Left ventricle myocardium inferior (tissue), 1 donor: Measurements from ENCODE around the gene TPD52L1. TPM values are rescaled to one million over a fixed set of nuclear protein-coding genes. Genes with fewer than 3 reads are reported as not detected.

Experiments used
- DNase-seq: peaks from one replicate; pipeline ENCODE4 v3.0.0-alpha.2; 2020
- H3K27ac ChIP-seq: fragments of 200-600 bp; replicated peaks from 2 replicates; pipeline ENCODE4 v1.8.0; 2021
- H3K27me3 ChIP-seq: fragments of 200-600 bp; 2 replicates; pipeline ENCODE4 v1.8.0; 2021; ENCODE audit warnings: low read depth
- H3K36me3 ChIP-seq: fragments of 200-600 bp; 2 replicates; pipeline ENCODE4 v1.8.0; 2021
- H3K4me1 ChIP-seq: fragments of 200-600 bp; 2 replicates; pipeline ENCODE4 v1.8.0; 2021
- H3K4me3 ChIP-seq: fragments of 200-600 bp; 2 replicates; pipeline ENCODE4 v1.8.0; 2021; ENCODE audit warnings: mild to moderate bottlenecking, moderate library complexity
- H3K9me3 ChIP-seq: fragments of 200-600 bp; replicated peaks from 2 replicates; pipeline ENCODE4 v1.8.0; 2021
- CTCF ChIP-seq: fragments of 200-600 bp; IDR thresholded peaks from 2 replicates; pipeline ENCODE4 v1.8.0; 2021; ENCODE audit warnings: antibody characterized with exemption, mild to moderate bottlenecking, borderline replicate concordance
- intact Hi-C: fragments of 100-400 bp; cut with micrococcal nuclease; formaldehyde crosslinking; loops from one replicate; pipeline ENCODE4 v1.11.0; 2022
- total RNA-seq: library from RNA; stranded (reverse); fragmentation: NEBNext Ultra II Directional; extraction: Animal tissue kit (Norgen Biotek cat#: 25700); gene quantifications from one replicate; pipeline ENCODE4 v1.2.1, GENCODE V29; 2021
- donor health status: DM: no; HTN: yes; CAD: no; lungs with severe emphysema.

TPD52L1 gene
- total RNA-seq, 1 donor from 2014 or later: 64.0 TPM

DNA sequence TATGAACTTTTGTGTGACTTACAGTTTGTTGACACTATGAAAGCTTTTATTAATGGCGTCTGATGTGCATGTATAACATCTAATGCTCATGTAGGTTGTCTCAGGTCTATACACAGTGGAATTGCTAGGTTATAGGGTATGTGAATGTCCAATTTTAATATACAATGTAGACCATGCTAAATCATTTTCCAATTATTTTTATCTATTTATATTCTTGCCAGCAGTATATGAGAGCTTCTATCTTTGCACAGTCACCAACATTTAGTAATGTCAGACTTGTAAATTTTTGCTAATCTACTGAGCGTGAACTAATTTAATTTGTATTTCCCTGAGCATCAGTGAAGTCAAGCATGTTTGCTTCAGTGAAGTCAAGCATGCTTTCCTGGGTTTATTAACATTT is 64.4 kb downstream of the TPD52L1 start:
- peaks cover 64% of the 10 kb centered on the region for H3K4me1 ChIP-seq
- H3K9me3 ChIP-seq: no peaks in the 10 kb centered on the region
- no peak for TF ChIP-seq CTCF

GRCh38 chr6:125219361-125219895 is 65.9 kb downstream of the TPD52L1 start:
- no peaks in the 10 kb centered on the region for H3K27me3 ChIP-seq
- no peak for TF ChIP-seq CTCF
- no peaks in the 10 kb centered on the region for H3K36me3 ChIP-seq
- H3K4me1 ChIP-seq: peaks cover 67% of the 10 kb centered on the region
- intact Hi-C loops: no loop called here
- DNase-seq: no peak
- H3K9me3 ChIP-seq: no peaks in the 10 kb centered on the region
- H3K27ac ChIP-seq: peak overlapping the region; percentile 80
- no peak overlapping the region for H3K4me3 ChIP-seq

More for the DNA sequence above, 64.4 kb downstream of the TPD52L1 start:
- H3K4me3 ChIP-seq: no peak overlapping the region
- intact Hi-C loops: no loop called here
- no peak overlapping the region for H3K27ac ChIP-seq
- no peaks in the 10 kb centered on the region for H3K36me3 ChIP-seq
- no peak for DNase-seq
- no peaks in the 10 kb centered on the region for H3K27me3 ChIP-seq

- peak; percentile 45 for DNase-seq
- H3K9me3 ChIP-seq: no peaks in the 10 kb centered on the region
- peaks cover 62% of the 10 kb centered on the region for H3K4me1 ChIP-seq
- peak overlapping the region; percentile 80 for H3K27ac ChIP-seq
- H3K27me3 ChIP-seq: no peaks in the 10 kb centered on the region
- peak; percentile 32 for TF ChIP-seq CTCF
- H3K4me3 ChIP-seq: no peak overlapping the region
- H3K36me3 ChIP-seq: no peaks in the 10 kb centered on the region
- intact Hi-C loops: no loop called here
Observed at GRCh38 chr6:125220712-125221111, 67.1 kb downstream of the TPD52L1 start.

DNA sequence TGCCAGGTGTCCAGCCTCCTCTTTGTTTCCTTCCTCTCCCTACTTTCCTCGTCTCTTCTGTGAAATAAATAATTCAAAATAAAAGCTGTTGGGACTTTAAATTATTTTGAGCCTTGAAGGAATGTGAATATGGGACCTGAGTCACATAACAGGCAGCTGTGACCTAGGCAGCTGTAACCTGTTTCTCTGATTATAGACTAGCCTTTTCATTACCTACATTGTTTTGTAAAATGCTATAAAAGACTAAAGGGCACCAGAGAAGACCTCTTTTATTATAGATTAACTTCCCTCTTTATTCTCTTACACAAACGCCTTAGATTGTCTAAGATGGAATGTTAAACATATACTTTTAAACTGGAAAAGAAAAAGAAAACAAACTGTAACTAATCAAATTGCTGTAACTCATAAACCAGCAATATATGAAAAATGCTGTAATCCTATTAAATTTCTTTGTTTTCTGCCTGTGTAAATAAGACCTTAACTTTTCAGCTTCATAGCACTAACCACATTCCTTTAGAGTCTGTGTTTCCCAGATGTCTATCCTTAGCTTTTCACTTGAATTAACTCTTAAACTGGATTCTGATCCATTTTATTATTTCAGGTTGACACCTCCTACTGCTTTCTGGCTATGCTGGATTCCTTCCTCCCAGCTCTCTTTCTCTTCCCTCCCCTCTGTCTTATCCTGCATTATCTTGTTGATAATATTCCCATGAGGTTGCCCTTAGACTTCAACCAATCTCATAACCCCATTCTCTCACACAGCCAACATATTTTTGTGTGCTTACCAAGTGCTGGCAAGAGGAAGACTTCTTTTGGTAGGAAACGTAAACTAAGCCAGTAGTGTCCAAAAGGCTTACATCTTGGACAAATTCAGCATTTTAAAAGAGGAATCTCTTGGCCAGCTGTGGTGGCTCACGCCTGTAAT is 69.2 kb downstream of the TPD52L1 start:
- no peak for TF ChIP-seq CTCF
- Histone ChIP-seq H3K27me3 (no peaks in the 10 kb centered on the region), H3K36me3 (no peaks in the 10 kb centered on the region), H3K9me3 (no peaks in the 10 kb centered on the region), H3K27ac (peak overlapping the region; percentile 80), H3K4me3 (no peak overlapping the region), H3K4me1 (peaks cover 61% of the 10 kb centered on the region)
- DNase-seq: no peak
- intact Hi-C loops: no loop called here

- H3K27me3 ChIP-seq: no peaks in the 10 kb centered on the region
- H3K9me3 ChIP-seq: no peaks in the 10 kb centered on the region
- no peak for TF ChIP-seq CTCF
- no peak for DNase-seq
- no peaks in the 10 kb centered on the region for H3K36me3 ChIP-seq
- H3K4me3 ChIP-seq: no peak overlapping the region
- peak overlapping the region; percentile 80 for H3K27ac ChIP-seq
- intact Hi-C loops: no loop called here
- peaks cover 61% of the 10 kb centered on the region for H3K4me1 ChIP-seq
Observed at GRCh38 chr6:125224231-125224861, 70.8 kb downstream of the TPD52L1 start.
